GM04503 (cell line): ENCODE results near the gene EDA.

ENCODE experiments used
- DNase-seq: peaks from one replicate; pipeline ENCODE4 v3.0.0-alpha.2; 2012; ENCODE audit warnings: low read depth

Gene EDA

DNA sequence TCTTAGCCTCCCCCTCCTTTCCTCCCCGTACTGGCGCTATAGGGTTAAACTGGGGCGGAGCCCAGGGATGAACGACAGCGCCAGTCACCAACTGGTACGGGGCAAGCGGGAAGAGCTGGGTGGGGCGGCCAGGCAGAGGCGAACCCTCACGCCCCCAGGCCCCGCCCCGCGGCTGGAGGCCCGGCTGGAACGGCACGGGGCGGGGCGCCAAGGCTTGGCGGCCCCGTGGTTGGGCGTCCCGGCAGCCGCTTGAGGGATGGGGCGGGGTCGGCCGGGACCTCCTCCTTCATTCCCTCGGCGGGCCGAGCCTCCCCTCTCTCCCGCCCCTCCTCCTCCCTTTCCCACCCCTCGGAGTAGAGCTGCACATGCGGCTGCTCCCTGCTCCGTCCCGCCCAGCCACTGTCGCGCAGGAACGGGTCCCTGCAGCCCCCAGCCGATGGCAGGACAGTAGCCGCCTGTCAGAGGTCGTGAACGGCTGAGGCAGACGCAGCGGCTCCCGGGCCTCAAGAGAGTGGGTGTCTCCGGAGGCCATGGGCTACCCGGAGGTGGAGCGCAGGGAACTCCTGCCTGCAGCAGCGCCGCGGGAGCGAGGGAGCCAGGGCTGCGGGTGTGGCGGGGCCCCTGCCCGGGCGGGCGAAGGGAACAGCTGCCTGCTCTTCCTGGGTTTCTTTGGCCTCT lies at the start of gene EDA:
Gene EDA (plus strand): TSS at position 335 of the 678 bp plus-strand sequence.
- no peak for DNase-seq

DNA sequence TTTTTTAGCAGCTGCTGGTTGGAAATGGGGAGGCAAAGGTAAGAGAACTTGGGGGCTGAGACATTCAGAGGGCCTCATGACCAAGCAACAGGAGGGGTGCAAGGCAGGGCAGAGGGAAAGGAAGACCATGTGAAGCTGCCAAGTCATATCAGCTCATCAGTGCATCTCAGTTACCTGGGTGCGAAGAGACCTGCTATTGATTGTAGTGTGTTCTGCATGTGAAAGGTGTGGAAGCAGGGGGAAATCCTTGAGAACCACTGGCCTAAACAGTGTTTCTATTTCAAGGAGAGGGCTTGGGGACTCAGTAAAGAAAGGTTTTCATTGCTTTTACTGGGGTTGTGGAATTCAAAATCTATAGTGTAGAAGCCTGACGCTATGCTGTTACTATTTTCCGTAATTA lies 47.1 kb upstream of the EDA start:
- no peak for DNase-seq

DNA sequence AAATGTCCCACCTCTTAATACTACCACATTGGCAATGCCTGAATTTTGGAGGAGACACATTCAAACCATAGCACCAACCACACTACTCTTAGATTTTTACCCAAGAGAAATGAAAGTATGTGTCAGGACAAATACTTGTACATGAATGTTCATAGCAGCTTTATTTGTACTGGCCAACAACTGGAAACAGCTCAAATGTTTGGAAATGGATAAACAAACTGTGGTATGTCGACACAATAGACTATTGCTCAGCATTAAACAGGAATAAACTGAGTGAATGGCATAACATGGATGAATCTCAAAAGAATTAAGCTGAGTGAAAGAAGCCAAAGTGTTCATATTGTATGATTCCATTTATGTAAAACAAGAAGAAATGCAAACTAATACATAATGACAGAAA lies 18.5 kb upstream of the EDA start:
- DNase-seq, result no peak

DNA sequence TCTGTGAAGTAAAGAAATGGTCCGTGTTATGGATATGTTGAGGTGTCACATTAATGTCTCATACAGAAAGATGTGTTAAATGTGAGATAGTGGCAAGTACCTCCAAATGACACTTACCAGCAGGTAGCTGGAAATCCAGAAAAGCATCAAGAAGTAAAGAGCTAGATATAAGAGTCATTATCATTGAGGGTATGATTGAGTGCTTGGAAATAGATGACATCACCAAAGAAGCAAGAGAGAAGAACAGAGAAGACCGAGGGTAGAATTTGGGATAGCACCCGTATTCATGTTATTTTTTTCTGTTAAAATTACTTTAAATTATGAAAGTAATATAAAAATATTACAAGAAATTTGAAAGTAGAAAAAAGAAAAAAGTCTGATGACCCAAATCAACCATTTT lies 15.7 kb upstream of the EDA start:
- no peak for DNase-seq

DNA sequence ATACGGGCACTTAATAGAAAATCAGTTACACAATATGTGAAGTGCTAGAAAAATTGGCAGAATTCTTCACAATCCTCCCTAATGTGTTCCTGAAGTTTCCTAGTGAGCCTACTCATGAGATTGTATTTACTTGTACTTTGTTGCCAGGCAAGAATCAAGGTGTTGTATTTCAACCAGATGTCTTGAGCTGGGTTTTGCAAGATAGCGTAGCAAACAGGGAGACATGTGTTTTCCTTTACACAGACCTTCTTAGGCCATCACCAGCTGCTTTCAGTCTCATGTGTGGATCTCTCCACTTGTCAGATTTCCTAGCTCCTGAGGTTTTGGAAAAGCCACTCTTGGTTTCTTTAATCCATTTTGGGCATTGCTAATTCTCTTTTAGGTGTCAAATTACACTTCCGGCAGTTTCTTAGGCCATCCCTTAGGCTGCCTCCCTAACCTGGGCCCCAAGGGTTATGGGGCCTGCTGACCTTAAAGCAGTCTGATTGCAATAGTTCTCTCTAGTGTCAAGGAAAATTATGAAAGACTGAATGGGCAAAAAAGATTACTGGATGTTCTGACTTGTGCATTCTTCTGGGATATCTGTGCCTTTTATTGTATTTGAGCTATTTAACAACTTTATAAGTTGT lies 12.2 kb upstream of the EDA start:
- no peak for DNase-seq

- DNase-seq, result no peak
Measured at GRCh38 chrX:69605521-69605920, 10.4 kb upstream of the EDA start.

DNA sequence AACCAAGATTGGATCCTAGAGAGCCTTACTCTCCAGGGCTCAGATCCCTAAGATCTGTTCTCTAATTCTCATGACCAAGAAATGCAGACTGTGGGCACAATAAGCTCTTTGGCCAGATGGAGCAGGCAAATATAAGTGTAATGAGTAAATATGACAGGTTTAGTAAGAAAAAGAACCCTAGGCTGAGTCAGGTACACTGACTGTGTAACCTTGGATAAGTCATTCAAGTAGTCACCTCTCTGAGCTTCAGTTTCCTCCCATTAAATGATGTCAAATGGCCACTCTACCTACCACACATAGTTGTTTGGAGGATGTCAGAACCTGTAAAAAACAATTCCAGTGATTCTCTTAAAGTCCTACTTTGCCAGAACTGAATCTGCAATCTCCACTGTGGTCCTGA lies 8.3 kb upstream of the EDA start:
- no peak for DNase-seq

- no peak for DNase-seq
Measured at GRCh38 chrX:69613946-69614345, 2.0 kb upstream of the EDA start.

DNA sequence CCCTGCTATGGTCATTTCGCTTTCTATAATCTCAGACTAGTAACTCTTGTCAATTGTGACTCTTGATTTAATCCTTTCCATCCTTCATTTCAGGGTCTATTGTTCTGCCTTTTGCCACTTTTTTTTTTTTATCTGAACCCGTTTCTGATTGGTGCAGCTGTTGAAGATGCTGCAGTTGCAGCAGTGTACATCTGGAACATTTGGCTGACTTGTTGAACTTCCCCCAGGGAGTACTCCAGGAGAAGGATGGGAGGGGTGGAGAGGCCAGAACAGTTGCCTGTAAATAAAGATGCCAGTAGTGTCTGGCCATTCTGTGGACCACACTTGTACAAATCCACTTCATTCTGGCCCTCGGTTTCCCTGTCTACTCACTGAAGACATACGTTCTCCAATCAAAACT lies 1.0 kb upstream of the EDA start:
- DNase-seq, result no peak

DNA sequence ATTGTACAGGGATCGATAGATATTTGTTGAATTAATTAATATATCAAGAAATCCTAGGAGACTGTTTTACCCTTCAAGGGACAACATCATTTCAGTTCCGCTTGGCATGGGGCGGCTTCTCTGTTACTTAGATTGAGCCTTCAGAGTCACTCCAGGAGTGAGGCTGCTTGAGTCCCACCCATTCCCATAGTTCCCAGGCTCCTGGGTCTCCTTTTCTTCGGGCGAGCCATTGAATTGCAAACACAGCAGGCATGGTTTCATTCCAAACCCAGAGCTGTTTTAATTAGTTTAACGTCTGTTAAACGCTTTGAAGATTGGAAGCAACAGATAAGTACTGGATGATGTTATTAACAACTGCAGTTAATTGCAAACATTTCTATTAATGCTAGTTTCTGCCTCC lies 571 bp upstream of the EDA start:
- DNase-seq, result no peak

GRCh38 chrX:69616457-69617203 lies 717 bp downstream of the EDA start:
- DNase-seq, result no peak

GRCh38 chrX:69618803-69619202 lies 2.9 kb downstream of the EDA start:
- DNase-seq, result no peak

DNA sequence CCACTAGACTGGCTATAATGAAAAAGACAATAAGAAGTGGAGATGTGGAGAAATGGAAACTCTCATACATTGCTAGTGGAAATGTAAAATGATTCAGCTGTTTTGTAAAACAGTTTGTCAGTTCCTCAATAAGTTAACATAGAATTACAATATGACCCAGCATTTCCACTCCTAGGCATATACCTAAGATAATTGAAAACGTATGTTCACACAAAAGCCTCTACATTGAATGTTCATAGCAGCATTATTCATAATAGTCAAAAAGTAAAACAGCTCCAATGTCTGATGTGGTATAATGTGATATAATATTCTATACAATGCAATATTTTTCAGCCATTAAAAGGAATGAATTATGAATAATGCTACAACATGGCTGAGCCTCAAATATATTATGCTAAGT lies 10.2 kb downstream of the EDA start:
- no peak for DNase-seq

- no peak for DNase-seq
Measured at GRCh38 chrX:69627744-69628143, 11.8 kb downstream of the EDA start.

GRCh38 chrX:69630147-69630546 lies 14.2 kb downstream of the EDA start:
- DNase-seq, result no peak

- no peak for DNase-seq
Measured at GRCh38 chrX:69664693-69665092, 48.8 kb downstream of the EDA start.

GRCh38 chrX:69670001-69670555 lies 54.2 kb downstream of the EDA start:
- DNase-seq, result no peak

- no peak for DNase-seq
Measured at GRCh38 chrX:69674891-69675290, 59.0 kb downstream of the EDA start.

- DNase-seq, result no peak
Measured at GRCh38 chrX:69705818-69706217, 89.9 kb downstream of the EDA start.

GRCh38 chrX:69718102-69718501 lies 102.2 kb downstream of the EDA start:
- no peak for DNase-seq

- no peak for DNase-seq
Measured at GRCh38 chrX:69724307-69724706, 108.4 kb downstream of the EDA start.

- no peak for DNase-seq
Measured at GRCh38 chrX:69740317-69740716, 124.4 kb downstream of the EDA start.

- no peak for DNase-seq
Measured at GRCh38 chrX:69741721-69742120, 125.8 kb downstream of the EDA start.
